PC-3 (cell line): ENCODE measurements around the gene ADCY3.

Source experiments
- EZH2phosphoT487 ChIP-seq: fragments of 300-600 bp; sonication (generic); IDR thresholded peaks from 2 replicates; pipeline ENCODE4 v1.6.1; 2018; ENCODE audit warnings: mild to moderate bottlenecking, antibody characterized with exemption, low read length, borderline replicate concordance
- TF ChIP-seq, protein P1 (sequence below): fragments of 300-600 bp; sonication (generic); conservative IDR thresholded peaks from 2 replicates; pipeline ENCODE4 v1.5.1; 2017; ENCODE audit warnings: antibody characterized with exemption, low read depth, mild to moderate bottlenecking, low read length

DNA sequence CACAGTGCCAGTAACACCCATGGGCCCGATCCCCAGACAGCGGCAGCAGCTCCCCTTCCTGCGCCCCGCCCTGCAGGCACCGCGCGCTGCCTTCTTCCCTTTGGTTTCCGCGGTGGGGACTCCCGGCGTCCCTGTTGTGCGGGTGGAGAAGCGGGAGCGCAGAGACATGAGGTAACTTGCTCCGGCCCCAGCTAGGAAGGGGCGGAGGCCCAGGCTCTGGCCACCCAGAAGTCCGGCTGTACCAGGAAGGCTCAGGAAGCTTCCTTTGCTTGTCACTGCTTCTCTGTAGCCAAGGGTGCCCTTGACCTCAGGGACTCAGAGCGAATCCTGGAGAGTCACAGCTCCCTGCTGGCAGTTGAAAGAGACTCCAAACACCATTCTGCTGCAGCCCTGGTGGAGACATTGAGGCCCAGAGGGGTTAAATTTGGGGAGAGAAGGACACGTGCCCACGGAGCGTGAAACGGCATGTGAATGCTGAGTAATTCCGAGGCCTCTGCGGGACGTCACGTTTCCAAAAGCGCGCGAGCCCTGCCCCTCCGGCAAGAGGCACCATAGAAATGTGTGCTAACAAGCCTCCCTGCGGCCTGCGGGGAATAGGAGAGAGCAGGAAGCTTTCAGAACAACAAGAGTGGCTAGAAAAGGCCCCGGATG is 6.7 kb upstream of the ADCY3 start:
- TF ChIP-seq, protein P1, sequence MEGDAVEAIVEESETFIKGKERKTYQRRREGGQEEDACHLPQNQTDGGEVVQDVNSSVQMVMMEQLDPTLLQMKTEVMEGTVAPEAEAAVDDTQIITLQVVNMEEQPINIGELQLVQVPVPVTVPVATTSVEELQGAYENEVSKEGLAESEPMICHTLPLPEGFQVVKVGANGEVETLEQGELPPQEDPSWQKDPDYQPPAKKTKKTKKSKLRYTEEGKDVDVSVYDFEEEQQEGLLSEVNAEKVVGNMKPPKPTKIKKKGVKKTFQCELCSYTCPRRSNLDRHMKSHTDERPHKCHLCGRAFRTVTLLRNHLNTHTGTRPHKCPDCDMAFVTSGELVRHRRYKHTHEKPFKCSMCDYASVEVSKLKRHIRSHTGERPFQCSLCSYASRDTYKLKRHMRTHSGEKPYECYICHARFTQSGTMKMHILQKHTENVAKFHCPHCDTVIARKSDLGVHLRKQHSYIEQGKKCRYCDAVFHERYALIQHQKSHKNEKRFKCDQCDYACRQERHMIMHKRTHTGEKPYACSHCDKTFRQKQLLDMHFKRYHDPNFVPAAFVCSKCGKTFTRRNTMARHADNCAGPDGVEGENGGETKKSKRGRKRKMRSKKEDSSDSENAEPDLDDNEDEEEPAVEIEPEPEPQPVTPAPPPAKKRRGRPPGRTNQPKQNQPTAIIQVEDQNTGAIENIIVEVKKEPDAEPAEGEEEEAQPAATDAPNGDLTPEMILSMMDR = no peak
- no peak for TF ChIP-seq EZH2phosphoT487
